K562 (cell line): ENCODE results near the gene OR2V2. TPM values are rescaled to one million over a fixed set of nuclear protein-coding genes. Genes with fewer than 3 reads are reported as not detected.

Experiments used
- ATAC-seq: fragments of 200-7000 bp; cut with Tn5 transposase; 3 replicates; pipeline ENCODE4 v1.9.1; 2020; ENCODE audit warnings: moderate library complexity
- BruUV-seq: library from RNA; stranded (reverse); fragments of 400-500 nt; replicated peaks from 2 replicates; lab custom pipeline; 2021; lab: Mats Ljungman, UMichigan
- CTCF ChIA-PET: fragments of 300-600 bp; formaldehyde crosslinking; extraction: SDS; loops from one replicate; lab custom pipeline; 2021; ENCODE audit warnings: low intra/inter-chr PET ratio; lab: Yijun Ruan, JAX
- POLR2A ChIA-PET: fragments of 300-600, 350-650 bp; sonication (Branson Sonifier 250); formaldehyde crosslinking; extraction: SDS; loops from one replicate; lab custom pipeline; 2021; ENCODE audit warnings: antibody characterized with exemption, inconsistent platforms; lab: Yijun Ruan, JAX
- DNase-seq, 4 experiments: peaks; one replicate each; pipeline versions ENCODE4 v3.0.0 to v3.0.0-alpha.2; 2011 to 2018; ENCODE audit warnings: low spot score in 3 of 4, mixed read lengths in 3 of 4; ENCODE audit errors: extremely low read depth in 1 of 4
- FAIRE-seq: peaks from 2 replicates; lab custom pipeline; 2011; peaks lifted over from hg19 to GRCh38; lab: Jason Lieb, UNC
- H2AFZ ChIP-seq: 2 replicates; pipeline ENCODE4 v1.6.0; 2011; ENCODE audit warnings: low read depth, low read length, control low read depth, inconsistent platforms
- H3K27ac ChIP-seq: fragments of 200-600 bp; 3 replicates; pipeline ENCODE4 v1.8.0; 2011; ENCODE audit warnings: low read depth, mild to moderate bottlenecking, control low read depth, inconsistent platforms, low read length, moderate library complexity, mixed read lengths; ENCODE audit errors: extremely low read depth
- H3K27me3 ChIP-seq, 2 experiments: fragments of 300-600 bp in 1 of 2; 2 replicates in 1 of 2; 3 replicates in 1 of 2; pipeline versions ENCODE4 v1.6.0 to v1.8.0; 2011; ENCODE audit warnings: inconsistent platforms in 2 of 2, low read length in 2 of 2, mild to moderate bottlenecking in 1 of 2, mixed read lengths in 1 of 2, moderate library complexity in 1 of 2; ENCODE audit not compliant: control insufficient read depth in 2 of 2, insufficient read depth in 2 of 2
- H3K36me3 ChIP-seq: fragments of 300-600 bp; 3 replicates; pipeline ENCODE4 v1.8.0; 2011; ENCODE audit warnings: mild to moderate bottlenecking, low read length, inconsistent platforms; ENCODE audit not compliant: control insufficient read depth, insufficient read depth
- H3K4me1 ChIP-seq, 2 experiments: fragments of 200-600 bp in 1 of 2; replicated peaks in 1 of 2; 2 replicates in 1 of 2; 3 replicates in 1 of 2; pipeline versions ENCODE4 v1.5.1 to v1.8.0; 2011; ENCODE audit warnings: inconsistent platforms in 2 of 2, low read length in 2 of 2, mild to moderate bottlenecking in 1 of 2, mixed read lengths in 1 of 2, moderate library complexity in 1 of 2; ENCODE audit not compliant: control insufficient read depth in 2 of 2, insufficient read depth in 2 of 2
- H3K4me2 ChIP-seq: 2 replicates; pipeline ENCODE4 v1.6.1; 2011; ENCODE audit warnings: low read length, control low read depth, inconsistent platforms, mixed read lengths; ENCODE audit not compliant: insufficient read depth
- H3K4me3 ChIP-seq: fragments of 200-600 bp; sonication (generic), shearing (Covaris generic); 2 replicates; pipeline ENCODE4 v1.5.1; 2016; ENCODE audit warnings: control low read depth, inconsistent platforms
- H3K79me2 ChIP-seq: fragments of 200-600 bp; 3 replicates; pipeline ENCODE4 v1.8.0; 2011; ENCODE audit warnings: low read length, inconsistent platforms; ENCODE audit not compliant: control insufficient read depth, insufficient read depth
- H3K9ac ChIP-seq, 2 experiments: 2 replicates each; pipeline versions ENCODE4 v1.6.0 to v1.6.1; 2011; ENCODE audit warnings: low read depth in 2 of 2, low read length in 2 of 2, control low read depth in 1 of 2, inconsistent platforms in 1 of 2, mild to moderate bottlenecking in 1 of 2, mixed read lengths in 1 of 2; ENCODE audit not compliant: insufficient read depth in 1 of 2
- H3K9me1 ChIP-seq: one replicate; pipeline ENCODE4 v1.6.0; 2011; ENCODE audit warnings: inconsistent platforms, mild to moderate bottlenecking, low read length, moderate library complexity; ENCODE audit not compliant: control insufficient read depth, insufficient read depth
- H3K9me3 ChIP-seq: replicated peaks from 2 replicates; pipeline ENCODE4 v1.5.1; 2011; ENCODE audit warnings: low read depth, low read length, inconsistent platforms; ENCODE audit not compliant: control insufficient read depth, insufficient read depth
- H4K20me1 ChIP-seq: replicated peaks from 2 replicates; pipeline ENCODE4 v1.6.1; 2011; ENCODE audit warnings: low read length, inconsistent platforms, mixed read lengths; ENCODE audit not compliant: control insufficient read depth, insufficient read depth
- ARID1B ChIP-seq: fragments of 450-650 bp; IDR thresholded peaks from 2 replicates; pipeline ENCODE4 v1.6.1; 2016; ENCODE audit warnings: antibody characterized with exemption, mild to moderate bottlenecking, inconsistent platforms
- BACH1 ChIP-seq: fragments of 200-800 bp; sonication (Bioruptor generic); IDR thresholded peaks from 2 replicates; pipeline ENCODE4 v1.6.1; 2016; ENCODE audit warnings: missing genetic modification characterization, missing compliant biosample characterization
- CAMTA2 ChIP-seq: fragments of 250-450 bp; sonication (Bioruptor Pico); conservative IDR thresholded peaks from 2 replicates; pipeline ENCODE4 v1.5.1; 2022
- CHD1 ChIP-seq: fragments of 200-600 bp; sonication (generic); IDR thresholded peaks from one replicate; pipeline ENCODE4 v1.6.1; 2012; ENCODE audit warnings: mild to moderate bottlenecking, moderate library complexity, low read length, inconsistent platforms
- EGR1 ChIP-seq: fragments of 450-650 bp; conservative IDR thresholded peaks from 2 replicates; pipeline ENCODE4 v1.6.1; 2017; ENCODE audit warnings: mild to moderate bottlenecking
- L3MBTL2 ChIP-seq: fragments of 450-650 bp; IDR thresholded peaks from 2 replicates; pipeline ENCODE4 v1.6.1; 2016; ENCODE audit warnings: mild to moderate bottlenecking, moderate library complexity
- SIN3A ChIP-seq, 2 experiments: fragments of 150-350 bp in 1 of 2; IDR thresholded peaks; 2 replicates each; pipeline ENCODE4 v1.6.1; 2011 to 2016; ENCODE audit warnings: borderline replicate concordance in 2 of 2, low read depth in 2 of 2, low read length in 2 of 2, mild to moderate bottlenecking in 2 of 2, moderate library complexity in 2 of 2; ENCODE audit not compliant: control insufficient read depth in 1 of 2
- ZNF197 ChIP-seq: fragments of 200-800 bp; sonication (Bioruptor generic); IDR thresholded peaks from 2 replicates; pipeline ENCODE4 v1.6.1; 2016; ENCODE audit warnings: low read depth, missing genetic modification characterization, missing compliant biosample characterization
- ZNF76 ChIP-seq: fragments of 250-450 bp; sonication (Bioruptor Pico); IDR thresholded peaks from 2 replicates; pipeline ENCODE4 v1.4.0; 2020; ENCODE audit warnings: mild to moderate bottlenecking, moderate library complexity, borderline replicate concordance
- WGBS: fragments of 100-300 bp; shearing (Covaris generic); methylation state at CpG from one replicate; pipeline ENCODE4 v1.1.6; 2016; ENCODE audit warnings: low coverage, mixed read lengths; ENCODE audit not compliant: insufficient coverage; ENCODE audit errors: missing lambda C conversion rate; 5-methylcytosine and 5-hydroxymethylcytosine counted together
- in situ Hi-C: fragments of 300-500 bp; cut with MboI; formaldehyde crosslinking; loops from 4 replicates; pipeline ENCODE4 v1.15.0; 2018; ENCODE audit warnings: inconsistent platforms, mixed read lengths
- intact Hi-C: fragments of 100-400 bp; cut with micrococcal nuclease; formaldehyde crosslinking; loops from 2 replicates; pipeline ENCODE4 v1.14.2; 2022
- polyA plus RNA-seq, 8 experiments: library from polyadenylated mRNA; depleted of rRNA in 4 of 8; stranded (reverse) in 5 of 8; unstranded in 3 of 8; fragments of >200 nt; fragmentation: Nextera tagmentation in 2 of 8; fragmentation: Illumina TruSeq in 1 of 8; extraction: Ambion mirVana in 2 of 8; extraction: Trizol in 1 of 8; gene quantifications; 2 replicates each; pipeline versions ENCODE4 v1.2.1 to v1.2.3, GENCODE V29; 2011 to 2014; ENCODE audit warnings: inconsistent platforms in 1 of 8, missing spikeins in 1 of 8
- total RNA-seq, 7 experiments: library from RNA; depleted of rRNA in 6 of 7; stranded (reverse); fragments of >200 nt in 6 of 7; fragmentation: Illumina TruSeq in 2 of 7; extraction: Trizol in 2 of 7; gene quantifications; 2 replicates each; pipeline versions ENCODE4 v1.2.1 to v1.2.3, GENCODE V29; 2011 to 2021; ENCODE audit warnings: low replicate concordance in 1 of 7
- TF ChIP-seq, protein P1 (sequence below), 2 experiments: IDR thresholded peaks; 2 replicates each; pipeline ENCODE4 v1.6.1; 2011; ENCODE audit warnings: borderline replicate concordance in 1 of 2, control low read depth in 1 of 2, low read depth in 1 of 2, low read length in 1 of 2, mild to moderate bottlenecking in 1 of 2, mixed read lengths in 1 of 2, moderate library complexity in 1 of 2; ENCODE audit not compliant: insufficient read depth in 1 of 2, insufficient read length in 1 of 2, poor library complexity in 1 of 2, severe bottlenecking in 1 of 2; ENCODE audit errors: extremely low read depth in 1 of 2
- TF ChIP-seq, protein P2 (sequence below): sonication (generic); formaldehyde crosslinking; IDR thresholded peaks from 2 replicates; pipeline ENCODE4 v1.8.0; 2022; ENCODE audit warnings: mild to moderate bottlenecking, missing genetic modification reagents
- TF ChIP-seq, protein P3 (sequence below): fragments of 450-650 bp; IDR thresholded peaks from 2 replicates; pipeline ENCODE4 v1.6.1; 2016; ENCODE audit warnings: borderline replicate concordance

Gene OR2V2
- total and polyA plus RNA-seq, 9 of the 15 experiments (the other 6 are each of a cell fraction or from before 2014, with no cell fraction given): 0.01 TPM; not detected in 8

DNA sequence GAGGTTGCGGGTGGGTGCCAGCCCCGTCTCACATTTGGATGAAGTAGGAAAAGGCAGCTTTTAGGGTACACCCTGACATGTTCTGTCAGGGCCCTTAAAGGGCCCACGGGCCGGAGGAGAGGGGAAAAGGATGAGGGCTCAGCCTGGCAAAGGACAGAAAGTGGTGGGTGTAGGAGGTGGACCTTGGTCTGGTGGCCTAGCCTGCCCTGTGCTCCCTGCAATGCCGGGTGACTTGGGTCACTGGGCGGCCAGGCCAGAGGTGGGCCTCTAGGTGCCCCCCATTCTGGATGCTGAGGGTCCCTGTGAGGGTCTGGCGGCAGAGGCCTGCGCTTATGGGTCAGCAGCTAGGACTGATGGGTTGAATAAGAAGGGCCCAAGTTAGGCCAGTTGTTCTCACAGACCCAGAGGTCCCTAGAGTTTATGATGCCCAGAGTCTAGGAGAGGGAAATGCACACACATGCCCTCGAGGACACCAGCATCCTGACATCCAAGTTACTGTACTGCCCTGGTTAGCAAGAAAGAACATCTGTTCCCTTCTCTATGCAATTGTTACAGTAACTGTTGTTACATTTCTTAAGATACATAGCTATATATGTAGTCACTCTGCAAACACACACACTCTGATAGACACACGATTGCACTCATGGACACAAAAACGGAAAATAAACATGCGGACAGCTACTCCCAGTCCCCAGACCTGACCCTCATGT, 45.1 kb downstream of the OR2V2 start:
- Histone ChIP-seq H3K9me3 (no peaks in the 10 kb centered on the region), H3K4me3 (peak overlapping the region; percentile 67), H3K4me2 (peak overlapping the region; percentile 83), H3K9ac (peak overlapping the region; percentile 95 to 96), H3K9me1 (no peaks in the 10 kb centered on the region), H3K79me2 (peaks cover 13% of the 10 kb centered on the region), H3K4me1 (peaks cover 24 to 68% of the 10 kb centered on the region in 2 experiments; a peak in 4 of 5 replicates), H4K20me1 (0 out of 2 replicates have a peak, but pooled peaks cover 3% of the 10 kb centered on the region), H3K36me3 (no peaks in the 10 kb centered on the region; the same call in 2 of the 3 replicates), H2AFZ (peak overlapping the region; percentile 84; the same call in 1 of the 2 replicates), H3K27me3 (no peaks in the 10 kb centered on the region), H3K27ac (peak overlapping the region; percentile 91)
- TSS peak; percentile 71 for BruUV-seq
- intact Hi-C loops: no loop called here
- WGBS: 22% methylated on average over 10 of the region's 12 CpGs
- CTCF ChIA-PET: interaction anchor here (0.6 kb wide), 1 partner anchor 9 kb away, joined by 3 read pairs; no protein-coding TSS in a partner anchor
- no peak for DNase-seq
- no peak for ATAC-seq
- TF ChIP-seq EGR1: 0 out of 2 replicates have a peak, but pooled peaks have one; percentile 4
- TF ChIP-seq CAMTA2 (CRISPR knock-in tag): 0 out of 2 replicates have a peak, but pooled peaks have one; percentile 32
- TF ChIP-seq, protein P1, sequence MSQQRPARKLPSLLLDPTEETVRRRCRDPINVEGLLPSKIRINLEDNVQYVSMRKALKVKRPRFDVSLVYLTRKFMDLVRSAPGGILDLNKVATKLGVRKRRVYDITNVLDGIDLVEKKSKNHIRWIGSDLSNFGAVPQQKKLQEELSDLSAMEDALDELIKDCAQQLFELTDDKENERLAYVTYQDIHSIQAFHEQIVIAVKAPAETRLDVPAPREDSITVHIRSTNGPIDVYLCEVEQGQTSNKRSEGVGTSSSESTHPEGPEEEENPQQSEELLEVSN (IDR thresholded peaks at IDR 0.05; ENCODE audit: borderline replicate concordance in 1 of 2, extremely low read depth in 1 of 2, insufficient read depth in 1 of 2, insufficient read length in 1 of 2, low read depth in 1 of 2, low read length in 1 of 2, poor library complexity in 1 of 2, severe bottlenecking in 1 of 2): peak in 1 of 2 experiments; percentile 55
- peak; percentile 14; the same call in 1 of the 2 replicates for TF ChIP-seq L3MBTL2
- 0 out of 2 replicates have a peak, but pooled peaks have one; percentile 18 for TF ChIP-seq ARID1B
- TF ChIP-seq, protein P2, sequence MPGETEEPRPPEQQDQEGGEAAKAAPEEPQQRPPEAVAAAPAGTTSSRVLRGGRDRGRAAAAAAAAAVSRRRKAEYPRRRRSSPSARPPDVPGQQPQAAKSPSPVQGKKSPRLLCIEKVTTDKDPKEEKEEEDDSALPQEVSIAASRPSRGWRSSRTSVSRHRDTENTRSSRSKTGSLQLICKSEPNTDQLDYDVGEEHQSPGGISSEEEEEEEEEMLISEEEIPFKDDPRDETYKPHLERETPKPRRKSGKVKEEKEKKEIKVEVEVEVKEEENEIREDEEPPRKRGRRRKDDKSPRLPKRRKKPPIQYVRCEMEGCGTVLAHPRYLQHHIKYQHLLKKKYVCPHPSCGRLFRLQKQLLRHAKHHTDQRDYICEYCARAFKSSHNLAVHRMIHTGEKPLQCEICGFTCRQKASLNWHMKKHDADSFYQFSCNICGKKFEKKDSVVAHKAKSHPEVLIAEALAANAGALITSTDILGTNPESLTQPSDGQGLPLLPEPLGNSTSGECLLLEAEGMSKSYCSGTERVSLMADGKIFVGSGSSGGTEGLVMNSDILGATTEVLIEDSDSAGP: peak; percentile 69; the same call in 1 of the 2 replicates
- 0 out of 4 replicates have a peak, but pooled peaks of 1 of the 2 experiments have one; percentile 3 for TF ChIP-seq SIN3A (IDR thresholded peaks at IDR 0.05; ENCODE audit: borderline replicate concordance in 2 of 2, control insufficient read depth in 1 of 2, low read depth in 2 of 2, low read length in 2 of 2)
- no peak for TF ChIP-seq BACH1
- TF ChIP-seq, protein P3, sequence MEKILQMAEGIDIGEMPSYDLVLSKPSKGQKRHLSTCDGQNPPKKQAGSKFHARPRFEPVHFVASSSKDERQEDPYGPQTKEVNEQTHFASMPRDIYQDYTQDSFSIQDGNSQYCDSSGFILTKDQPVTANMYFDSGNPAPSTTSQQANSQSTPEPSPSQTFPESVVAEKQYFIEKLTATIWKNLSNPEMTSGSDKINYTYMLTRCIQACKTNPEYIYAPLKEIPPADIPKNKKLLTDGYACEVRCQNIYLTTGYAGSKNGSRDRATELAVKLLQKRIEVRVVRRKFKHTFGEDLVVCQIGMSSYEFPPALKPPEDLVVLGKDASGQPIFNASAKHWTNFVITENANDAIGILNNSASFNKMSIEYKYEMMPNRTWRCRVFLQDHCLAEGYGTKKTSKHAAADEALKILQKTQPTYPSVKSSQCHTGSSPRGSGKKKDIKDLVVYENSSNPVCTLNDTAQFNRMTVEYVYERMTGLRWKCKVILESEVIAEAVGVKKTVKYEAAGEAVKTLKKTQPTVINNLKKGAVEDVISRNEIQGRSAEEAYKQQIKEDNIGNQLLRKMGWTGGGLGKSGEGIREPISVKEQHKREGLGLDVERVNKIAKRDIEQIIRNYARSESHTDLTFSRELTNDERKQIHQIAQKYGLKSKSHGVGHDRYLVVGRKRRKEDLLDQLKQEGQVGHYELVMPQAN: 0 out of 2 replicates have a peak, but pooled peaks have one; percentile 10
- no peak for TF ChIP-seq ZNF76
- TF ChIP-seq ZNF197 (CRISPR knock-in tag): no peak
- peak; percentile 54 for TF ChIP-seq CHD1
- FAIRE-seq: no peak
- in situ Hi-C loops: no loop called here
- POLR2A ChIA-PET: interaction anchor here (0.6 to 6.7 kb wide), 11 partner anchors 8 to 52 kb away, joined by 3 to 69 read pairs (median 5); partner anchors contain the start of genes RACK1 and TRIM7
